K562 (cell line): ENCODE data around the gene PTTG1IP. TPM values are rescaled to one million over a fixed set of nuclear protein-coding genes. Genes with fewer than 3 reads are reported as not detected.
A peak's percentile ranks its signal among the peaks of the same experiment; 100 is the strongest.

ENCODE experiments used
- BACH1 ChIP-seq: fragments of 200-800 bp; sonication (Bioruptor generic); IDR thresholded peaks from 2 replicates; pipeline ENCODE4 v1.6.1; 2016; ENCODE audit warnings: missing genetic modification characterization, missing compliant biosample characterization
- CEBPB ChIP-seq: fragments of 450-650 bp; IDR thresholded peaks from 2 replicates; pipeline ENCODE4 v1.6.1; 2016; ENCODE audit warnings: missing genetic modification characterization, missing compliant biosample characterization
- CLOCK ChIP-seq: fragments of 250-450 bp; sonication (Bioruptor Pico); IDR thresholded peaks from 2 replicates; pipeline ENCODE4 v1.4.0; 2020; ENCODE audit warnings: mild to moderate bottlenecking, moderate library complexity, borderline replicate concordance
- DEAF1 ChIP-seq: fragments of 450-650 bp; formaldehyde crosslinking; IDR thresholded peaks from 2 replicates; pipeline ENCODE4 v1.4.0; 2020; ENCODE audit warnings: mild to moderate bottlenecking, moderate library complexity
- EP400 ChIP-seq: fragments of 450-650 bp; IDR thresholded peaks from 2 replicates; pipeline ENCODE4 v1.6.1; 2017; ENCODE audit warnings: antibody characterized with exemption, mild to moderate bottlenecking, moderate library complexity
- ETV1 ChIP-seq: fragments of 450-650 bp; conservative IDR thresholded peaks from 2 replicates; pipeline ENCODE4 v1.6.1; 2016; ENCODE audit warnings: missing genetic modification characterization, control low read depth, low read depth, missing compliant biosample characterization
- ETV6 ChIP-seq, 3 experiments: fragments of 150-350 bp in 1 of 3; sonication (generic) in 1 of 3; formaldehyde crosslinking in 1 of 3; IDR thresholded peaks; 2 replicates each; pipeline versions ENCODE4 v1.6.1 to v1.8.0; 2014 to 2022; ENCODE audit warnings: borderline replicate concordance in 2 of 3, low read depth in 2 of 3, antibody characterized with exemption in 1 of 3, low read length in 1 of 3, mild to moderate bottlenecking in 1 of 3, missing genetic modification reagents in 1 of 3
- FOXA3 ChIP-seq, 2 experiments: fragments of 450-650 bp in 1 of 2; sonication (generic) in 1 of 2; formaldehyde crosslinking; IDR thresholded peaks in 1 of 2; conservative IDR thresholded peaks in 1 of 2; 2 replicates each; pipeline versions ENCODE4 v1.4.0 to v1.8.0; 2020 to 2022; ENCODE audit warnings: mild to moderate bottlenecking in 2 of 2, missing genetic modification reagents in 1 of 2
- GABPB1 ChIP-seq: sonication (generic); formaldehyde crosslinking; IDR thresholded peaks from 2 replicates; pipeline ENCODE4 v1.8.0; 2022; ENCODE audit warnings: mild to moderate bottlenecking, missing genetic modification reagents
- ILK ChIP-seq: fragments of 450-650 bp; IDR thresholded peaks from 2 replicates; pipeline ENCODE4 v1.6.1; 2016; ENCODE audit warnings: missing genetic modification characterization, low read depth, mild to moderate bottlenecking, missing compliant biosample characterization, moderate library complexity, borderline replicate concordance
- KLF13 ChIP-seq: fragments of 450-650 bp; IDR thresholded peaks from 2 replicates; pipeline ENCODE4 v1.6.1; 2016; ENCODE audit warnings: missing genetic modification characterization, low read depth, mild to moderate bottlenecking, missing compliant biosample characterization, moderate library complexity, borderline replicate concordance
- KLF6 ChIP-seq: fragments of 250-450 bp; sonication (Bioruptor Pico); IDR thresholded peaks from 2 replicates; pipeline ENCODE4 v1.4.0; 2020; ENCODE audit warnings: mild to moderate bottlenecking, moderate library complexity, borderline replicate concordance
- L3MBTL2 ChIP-seq: fragments of 450-650 bp; IDR thresholded peaks from 2 replicates; pipeline ENCODE4 v1.6.1; 2016; ENCODE audit warnings: mild to moderate bottlenecking, moderate library complexity
- LEF1 ChIP-seq: fragments of 450-650 bp; IDR thresholded peaks from 2 replicates; pipeline ENCODE4 v1.6.1; 2016; ENCODE audit warnings: mild to moderate bottlenecking
- SMAD2 ChIP-seq: fragments of 150-350 bp; IDR thresholded peaks from 2 replicates; pipeline ENCODE4 v1.6.1; 2014; ENCODE audit warnings: low read depth, mild to moderate bottlenecking, low read length
- SMARCA5 ChIP-seq: fragments of 450-650 bp; IDR thresholded peaks from 2 replicates; pipeline ENCODE4 v1.6.1; 2016
- STAT5A ChIP-seq: IDR thresholded peaks from 2 replicates; pipeline ENCODE4 v1.6.1; 2012; ENCODE audit warnings: low read length, inconsistent platforms, borderline replicate concordance
- TEAD4 ChIP-seq, 2 experiments: sonication (generic) in 1 of 2; formaldehyde crosslinking in 1 of 2; IDR thresholded peaks; 2 replicates each; pipeline versions ENCODE4 v1.6.1 to v1.8.0; 2012 to 2022; ENCODE audit warnings: borderline replicate concordance in 1 of 2, inconsistent platforms in 1 of 2, low read length in 1 of 2, mild to moderate bottlenecking in 1 of 2, missing genetic modification reagents in 1 of 2
- ZBTB17 ChIP-seq: fragments of 450-650 bp; formaldehyde crosslinking; IDR thresholded peaks from 2 replicates; pipeline ENCODE4 v1.4.0; 2020; ENCODE audit warnings: mild to moderate bottlenecking
- ZNF639 ChIP-seq, 2 experiments: fragments of 200-800 bp in 1 of 2; sonication (Bioruptor generic) in 1 of 2; sonication (generic) in 1 of 2; formaldehyde crosslinking in 1 of 2; IDR thresholded peaks in 1 of 2; conservative IDR thresholded peaks in 1 of 2; 2 replicates each; pipeline versions ENCODE4 v1.5.0 to v1.6.1; 2016 to 2020; ENCODE audit warnings: missing compliant biosample characterization in 1 of 2, missing genetic modification characterization in 1 of 2, missing genetic modification reagents in 1 of 2
- polyA plus RNA-seq, 8 experiments: library from polyadenylated mRNA; depleted of rRNA in 4 of 8; stranded (reverse) in 5 of 8; unstranded in 3 of 8; fragments of >200 nt; fragmentation: Nextera tagmentation in 2 of 8; fragmentation: Illumina TruSeq in 1 of 8; extraction: Ambion mirVana in 2 of 8; extraction: Trizol in 1 of 8; gene quantifications; 2 replicates each; pipeline versions ENCODE4 v1.2.1 to v1.2.3, GENCODE V29; 2011 to 2014; ENCODE audit warnings: inconsistent platforms in 1 of 8, missing spikeins in 1 of 8
- total RNA-seq, 7 experiments: library from RNA; depleted of rRNA in 6 of 7; stranded (reverse); fragments of >200 nt in 6 of 7; fragmentation: Illumina TruSeq in 2 of 7; extraction: Trizol in 2 of 7; gene quantifications; 2 replicates each; pipeline versions ENCODE4 v1.2.1 to v1.2.3, GENCODE V29; 2011 to 2021; ENCODE audit warnings: low replicate concordance in 1 of 7

The PTTG1IP gene
- total and polyA plus RNA-seq, 9 of the 15 experiments (the other 6 are each of a cell fraction or from before 2014, with no cell fraction given): 5.0 to 99.3 (median 82.4) TPM

DNA sequence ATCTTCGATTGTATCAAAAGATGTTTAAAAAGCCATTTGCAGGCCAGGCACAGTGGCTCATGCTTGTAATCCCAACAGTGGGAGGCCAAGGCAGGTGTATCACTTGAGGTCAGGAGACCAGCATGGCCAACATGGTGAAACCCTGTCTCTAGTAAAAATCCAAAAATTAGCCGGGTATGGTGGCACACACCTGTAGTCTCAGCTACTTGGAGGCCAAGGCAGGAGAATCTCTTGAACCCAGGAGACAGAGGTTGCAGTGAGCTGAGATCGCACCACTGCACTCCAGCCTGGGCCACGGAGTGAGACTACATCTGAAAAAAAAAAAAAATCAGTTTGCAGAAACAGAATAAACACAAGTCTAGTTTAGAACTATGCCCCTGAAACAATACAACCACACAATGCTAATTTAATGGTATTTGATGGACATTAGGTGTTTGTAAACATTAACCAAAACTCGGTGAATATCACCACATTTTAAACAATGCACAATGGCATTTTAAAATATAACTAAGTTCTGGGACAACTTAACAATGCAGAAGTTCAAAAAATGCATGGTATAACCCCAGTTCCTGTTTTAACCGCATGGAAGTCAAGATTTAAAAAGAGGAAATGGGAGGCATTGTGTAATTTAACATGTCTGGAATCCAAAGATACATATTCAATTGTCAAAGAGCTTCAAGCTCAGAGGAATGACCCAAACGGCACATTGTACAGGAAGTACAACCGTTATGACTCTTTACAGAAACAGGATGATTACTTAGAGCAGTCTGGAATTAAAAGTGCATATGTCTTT, 7.1 kb upstream of the PTTG1IP start (continued):
- no peak for TF ChIP-seq CLOCK (CRISPR knock-in tag)
- TF ChIP-seq ZNF639 (CRISPR knock-in tag; conservative IDR thresholded peaks at IDR 0.05 in 1 of 2, IDR thresholded peaks at IDR 0.05 in 1 of 2): peak in 1 of 2 experiments; percentile 83; a peak in 2 of 4 replicates
- peak; percentile 76; the same call in 1 of the 2 replicates for TF ChIP-seq TEAD4 (IDR thresholded peaks at IDR 0.05; ENCODE audit: low read length)
- no peak for TF ChIP-seq TEAD4 (CRISPR knock-in tag; IDR thresholded peaks at IDR 0.05; ENCODE audit: borderline replicate concordance)
- no peak for TF ChIP-seq DEAF1 (CRISPR knock-in tag)
- 0 out of 2 replicates have a peak, but pooled peaks have one; percentile 16 for TF ChIP-seq STAT5A
- TF ChIP-seq ZBTB17 (CRISPR knock-in tag): 0 out of 2 replicates have a peak, but pooled peaks have one; percentile 15
- TF ChIP-seq ETV6 (IDR thresholded peaks at IDR 0.05; ENCODE audit: borderline replicate concordance in 1 of 2, low read depth in 2 of 2, low read length in 1 of 2): peak; percentile 78 to 96
- no peak for TF ChIP-seq ETV6 (CRISPR knock-in tag; IDR thresholded peaks at IDR 0.05; ENCODE audit: borderline replicate concordance)
- peak; percentile 26; the same call in 1 of the 2 replicates for TF ChIP-seq ILK
- TF ChIP-seq SMAD2: no peak
- TF ChIP-seq FOXA3 (CRISPR knock-in tag; conservative IDR thresholded peaks at IDR 0.05 in 1 of 2, IDR thresholded peaks at IDR 0.05 in 1 of 2): peak in 1 of 2 experiments; percentile 51; a peak in 2 of 4 replicates
- TF ChIP-seq KLF6 (CRISPR knock-in tag): peak; percentile 83; the same call in 1 of the 2 replicates
- TF ChIP-seq EP400: peak; percentile 31
- 0 out of 2 replicates have a peak, but pooled peaks have one; percentile 32 for TF ChIP-seq BACH1 (tag)
- TF ChIP-seq CEBPB (tag): peak; percentile 95
- peak; percentile 46; the same call in 1 of the 2 replicates for TF ChIP-seq ETV1
- no peak for TF ChIP-seq SMARCA5
- no peak for TF ChIP-seq KLF13 (tag)
- peak; percentile 85 for TF ChIP-seq L3MBTL2
- TF ChIP-seq GABPB1 (CRISPR knock-in tag): peak; percentile 61; the same call in 1 of the 2 replicates
- peak; percentile 64; the same call in 1 of the 2 replicates for TF ChIP-seq LEF1
